Subcutaneous abdominal adipose tissue (tissue), 5 donors: ENCODE results near the gene ZNF276.

Source experiments
- H3K27ac ChIP-seq: one replicate; pipeline ENCODE4 v1.7.0; 2013; ENCODE audit warnings: low read depth, mild to moderate bottlenecking, inconsistent platforms, low read length, moderate library complexity
- H3K27me3 ChIP-seq, 5 donors: one replicate each; pipeline ENCODE4 v1.7.0; 2013; ENCODE audit warnings: low read length in 5 of 5, inconsistent platforms in 1 of 5; ENCODE audit not compliant: control insufficient read depth in 5 of 5, insufficient read depth in 4 of 5
- H3K36me3 ChIP-seq, 5 donors: one replicate each; pipeline ENCODE4 v1.7.0; 2013; ENCODE audit warnings: low read length in 5 of 5; ENCODE audit not compliant: control insufficient read depth in 5 of 5, insufficient read depth in 5 of 5
- H3K4me1 ChIP-seq, 5 donors: one replicate each; pipeline ENCODE4 v1.7.0; 2013; ENCODE audit warnings: low read length in 5 of 5, mild to moderate bottlenecking in 3 of 5, moderate library complexity in 1 of 5; ENCODE audit not compliant: control insufficient read depth in 5 of 5, insufficient read depth in 5 of 5
- H3K4me3 ChIP-seq, 5 donors: one replicate each; pipeline ENCODE4 v1.7.0; 2013; ENCODE audit warnings: low read length in 5 of 5, low read depth in 1 of 5
- H3K9ac ChIP-seq, 5 donors: one replicate each; pipeline ENCODE4 v1.7.0; 2013; ENCODE audit warnings: low read length in 5 of 5, mild to moderate bottlenecking in 4 of 5, moderate library complexity in 3 of 5
- H3K9me3 ChIP-seq, 5 donors: one replicate each; pipeline ENCODE4 v1.7.0; 2013; ENCODE audit warnings: low read length in 5 of 5; ENCODE audit not compliant: control insufficient read depth in 5 of 5
- donor health status: healthy.
- donor health status: healthy.
- donor health status: healthy.
- donor health status: healthy.
- donor health status: healthy.

ZNF276 gene

GRCh38 chr16:89737341-89738071, 16.2 kb downstream of the ZNF276 start:
- no peak overlapping the region for H3K27ac ChIP-seq
- no peaks in the 10 kb centered on the region for H3K9me3 ChIP-seq
- peaks cover 0 to under 1% (median under 1%) of the 10 kb centered on the region in 5 donors for H3K4me1 ChIP-seq
- H3K4me3 ChIP-seq: no peak overlapping the region
- H3K27me3 ChIP-seq: no peaks in the 10 kb centered on the region
- H3K9ac ChIP-seq: no peak overlapping the region
- peaks cover 0 to 91% (median 75%) of the 10 kb centered on the region in 5 donors for H3K36me3 ChIP-seq

DNA sequence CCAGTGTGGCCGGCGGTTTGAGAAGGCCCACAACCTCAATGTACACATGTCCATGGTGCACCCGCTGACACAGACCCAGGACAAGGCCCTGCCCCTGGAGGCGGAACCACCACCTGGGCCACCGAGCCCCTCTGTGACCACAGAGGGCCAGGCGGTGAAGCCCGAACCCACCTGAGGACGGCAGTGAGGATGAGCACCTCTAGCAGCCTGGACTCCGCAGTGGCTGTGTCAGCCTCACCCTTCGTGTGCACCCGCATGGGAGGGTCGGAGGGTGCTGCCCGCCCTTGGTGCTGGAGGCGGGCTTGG, 16.7 kb downstream of the ZNF276 start:
- peaks cover 0 to 6% (median 5%) of the 10 kb centered on the region in 5 donors for H3K4me1 ChIP-seq

GRCh38 chr16:89738538-89739317, 17.4 kb downstream of the ZNF276 start:
- Histone ChIP-seq H3K27ac (no peak overlapping the region), H3K9ac (no peak overlapping the region), H3K36me3 (peaks cover 0 to 79% (median 65%) of the 10 kb centered on the region in 5 donors), H3K27me3 (no peaks in the 10 kb centered on the region), H3K9me3 (no peaks in the 10 kb centered on the region), H3K4me1 (peaks cover 0 to 7% (median 7%) of the 10 kb centered on the region in 5 donors), H3K4me3 (no peak overlapping the region)

More for the DNA sequence above, 16.7 kb downstream of the ZNF276 start:
- Histone ChIP-seq H3K27ac (no peak overlapping the region), H3K9ac (no peak overlapping the region), H3K9me3 (no peaks in the 10 kb centered on the region), H3K36me3 (peaks cover 0 to 86% (median 72%) of the 10 kb centered on the region in 5 donors), H3K4me3 (no peak overlapping the region), H3K27me3 (no peaks in the 10 kb centered on the region)

DNA sequence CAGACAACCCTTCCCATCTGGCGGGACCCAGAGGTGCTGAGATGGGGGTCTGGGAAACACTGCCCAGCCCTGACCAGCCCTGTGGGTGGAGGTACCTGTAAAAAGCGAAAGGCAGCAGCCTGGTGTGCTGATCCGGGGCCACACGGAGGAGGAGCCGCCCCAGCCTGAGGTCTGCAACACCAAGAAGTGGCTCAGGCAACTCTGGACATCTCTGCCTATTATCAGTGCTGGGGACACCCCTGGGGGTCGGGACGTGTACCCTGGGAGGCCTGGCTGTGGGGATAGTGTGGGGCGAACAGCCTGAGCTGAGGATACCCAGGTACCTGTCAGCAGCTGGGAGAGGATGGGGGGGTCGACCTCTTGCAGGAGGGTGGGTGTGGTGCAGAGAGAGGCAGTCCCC, 18.0 kb downstream of the ZNF276 start:
- no peak overlapping the region for H3K9ac ChIP-seq
- H3K9me3 ChIP-seq: no peaks in the 10 kb centered on the region
- no peak overlapping the region for H3K27ac ChIP-seq
- no peaks in the 10 kb centered on the region for H3K27me3 ChIP-seq
- H3K4me3 ChIP-seq: no peak overlapping the region
- peaks cover 0 to 72% (median 59%) of the 10 kb centered on the region in 5 donors for H3K36me3 ChIP-seq
- H3K4me1 ChIP-seq: peaks cover 0 to 7% (median 7%) of the 10 kb centered on the region in 5 donors

DNA sequence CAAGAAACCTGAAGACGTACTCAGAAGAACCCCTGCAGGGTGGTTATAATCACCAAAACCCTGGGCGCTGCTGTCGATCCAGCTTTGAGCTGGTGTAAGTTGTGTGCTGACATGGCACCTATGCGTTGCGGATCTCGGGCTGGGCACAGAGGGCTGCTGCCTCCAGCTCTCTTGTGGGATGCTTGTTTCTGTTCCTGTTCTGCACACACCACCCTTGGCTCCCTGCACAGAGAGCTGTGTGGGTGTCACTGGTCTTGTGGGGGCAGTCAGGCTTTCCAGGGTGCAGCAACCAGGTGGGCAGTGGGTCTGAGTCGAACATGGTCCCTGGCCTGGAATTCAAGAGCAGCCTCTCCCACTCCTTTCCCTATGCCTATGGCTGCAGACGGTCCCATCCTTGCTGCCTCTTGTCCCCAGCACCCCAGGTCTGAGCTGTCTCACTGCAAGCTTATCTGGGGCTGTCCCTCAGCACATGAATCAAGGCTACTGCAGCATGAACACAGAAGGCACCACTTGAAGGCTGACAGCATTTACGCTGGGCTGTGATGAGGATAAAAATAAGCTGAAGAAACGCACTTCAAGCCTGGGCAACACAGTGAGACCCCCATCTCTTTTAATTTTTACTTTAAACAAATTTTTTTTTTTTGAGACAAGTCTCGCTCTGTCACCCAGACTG, 20.1 kb downstream of the ZNF276 start:
- Histone ChIP-seq H3K9ac (no peak overlapping the region), H3K27ac (no peak overlapping the region), H3K27me3 (no peaks in the 10 kb centered on the region), H3K4me3 (no peak overlapping the region), H3K4me1 (peaks cover 0 to 7% (median 7%) of the 10 kb centered on the region in 5 donors), H3K36me3 (peaks cover 0 to 51% (median 39%) of the 10 kb centered on the region in 5 donors), H3K9me3 (no peaks in the 10 kb centered on the region)

DNA sequence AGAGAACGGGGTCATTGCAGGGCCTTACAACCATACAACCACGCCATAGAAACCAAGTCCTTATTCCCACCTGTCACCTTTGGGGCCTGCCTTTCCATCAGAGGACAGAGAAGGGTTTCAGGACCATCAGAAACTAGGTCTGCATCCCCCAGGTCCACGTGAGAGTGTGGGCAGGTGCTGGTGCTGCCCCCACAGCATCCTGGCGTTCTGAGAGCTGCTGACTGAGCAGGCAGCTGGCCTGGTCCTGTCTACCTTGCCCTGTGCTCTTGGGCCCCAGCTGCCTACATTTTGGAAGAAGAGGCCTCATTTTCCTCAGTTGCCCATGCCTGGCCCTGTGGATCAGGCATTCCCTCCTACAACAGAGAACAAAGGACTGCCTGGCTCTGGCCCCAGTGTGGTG, 21.6 kb downstream of the ZNF276 start:
- no peak overlapping the region for H3K9ac ChIP-seq
- no peaks in the 10 kb centered on the region for H3K27me3 ChIP-seq
- no peak overlapping the region for H3K27ac ChIP-seq
- H3K36me3 ChIP-seq: peaks cover 0 to 37% (median 26%) of the 10 kb centered on the region in 5 donors
- no peak overlapping the region for H3K4me3 ChIP-seq
- peaks cover 0 to 7% (median 7%) of the 10 kb centered on the region in 5 donors for H3K4me1 ChIP-seq
- no peaks in the 10 kb centered on the region for H3K9me3 ChIP-seq

GRCh38 chr16:89744813-89745212, 23.5 kb downstream of the ZNF276 start:
- no peaks in the 10 kb centered on the region for H3K9me3 ChIP-seq
- H3K4me3 ChIP-seq: no peak overlapping the region
- H3K4me1 ChIP-seq: peaks cover 0 to 10% (median 7%) of the 10 kb centered on the region in 5 donors
- H3K27ac ChIP-seq: no peak overlapping the region
- H3K9ac ChIP-seq: no peak overlapping the region
- peaks cover 0 to 18% (median 7%) of the 10 kb centered on the region in 5 donors for H3K36me3 ChIP-seq
- no peaks in the 10 kb centered on the region for H3K27me3 ChIP-seq

DNA sequence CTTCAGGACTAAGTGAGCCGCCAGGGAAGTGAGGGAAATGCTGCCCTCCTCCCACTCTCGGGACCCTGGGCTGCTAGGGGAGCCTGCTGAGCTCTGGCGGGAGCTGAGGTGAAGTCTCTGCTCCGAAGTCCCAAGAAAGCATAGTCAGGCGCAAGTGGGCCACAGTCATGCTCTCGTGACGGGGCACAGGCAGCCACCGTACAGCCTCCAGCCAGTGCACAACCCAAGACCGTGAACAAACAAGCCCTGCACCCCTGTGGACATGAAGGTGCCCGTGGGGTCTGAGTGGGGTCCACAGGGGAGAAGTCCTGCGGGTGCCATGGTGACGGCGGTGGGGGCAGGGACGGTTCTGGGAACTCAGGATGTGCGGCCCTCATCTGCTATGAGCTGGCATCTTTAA, 24.7 kb downstream of the ZNF276 start:
- Histone ChIP-seq H3K4me1 (peaks cover 0 to 10% (median 8%) of the 10 kb centered on the region in 5 donors), H3K9me3 (no peaks in the 10 kb centered on the region), H3K9ac (no peak overlapping the region), H3K27ac (no peak overlapping the region), H3K27me3 (no peaks in the 10 kb centered on the region), H3K36me3 (peaks cover 0 to 6% (median 0%) of the 10 kb centered on the region in 5 donors), H3K4me3 (no peak overlapping the region)

GRCh38 chr16:89748076-89748475, 26.7 kb downstream of the ZNF276 start:
- no peaks in the 10 kb centered on the region for H3K27me3 ChIP-seq
- H3K9ac ChIP-seq: no peak overlapping the region
- H3K4me1 ChIP-seq: peaks cover 0 to 4% (median 2%) of the 10 kb centered on the region in 5 donors
- H3K9me3 ChIP-seq: no peaks in the 10 kb centered on the region
- no peak overlapping the region for H3K27ac ChIP-seq
- no peak overlapping the region for H3K4me3 ChIP-seq
- peaks cover 0 to 3% (median 0%) of the 10 kb centered on the region in 5 donors for H3K36me3 ChIP-seq

- peaks cover 0 to 3% (median 0%) of the 10 kb centered on the region in 5 donors for H3K36me3 ChIP-seq
Observed at GRCh38 chr16:89748921-89749320, 27.6 kb downstream of the ZNF276 start.

More at GRCh38 chr16:89748921-89749320, 27.6 kb downstream of the ZNF276 start:
- no peaks in the 10 kb centered on the region for H3K27me3 ChIP-seq
- H3K4me3 ChIP-seq: no peak overlapping the region
- no peaks in the 10 kb centered on the region for H3K9me3 ChIP-seq
- H3K9ac ChIP-seq: no peak overlapping the region
- no peak overlapping the region for H3K27ac ChIP-seq
- peaks cover 0 to 3% (median 2%) of the 10 kb centered on the region in 5 donors for H3K4me1 ChIP-seq
